ENCODE measurements around the gene SLC29A3. TPM values are rescaled to one million over a fixed set of nuclear protein-coding genes. Genes with fewer than 3 reads are reported as not detected.

SLC29A3 gene
- total RNA-seq, 2 donors from 2014 or later, result 3.2 to 5.9 TPM

DNA sequence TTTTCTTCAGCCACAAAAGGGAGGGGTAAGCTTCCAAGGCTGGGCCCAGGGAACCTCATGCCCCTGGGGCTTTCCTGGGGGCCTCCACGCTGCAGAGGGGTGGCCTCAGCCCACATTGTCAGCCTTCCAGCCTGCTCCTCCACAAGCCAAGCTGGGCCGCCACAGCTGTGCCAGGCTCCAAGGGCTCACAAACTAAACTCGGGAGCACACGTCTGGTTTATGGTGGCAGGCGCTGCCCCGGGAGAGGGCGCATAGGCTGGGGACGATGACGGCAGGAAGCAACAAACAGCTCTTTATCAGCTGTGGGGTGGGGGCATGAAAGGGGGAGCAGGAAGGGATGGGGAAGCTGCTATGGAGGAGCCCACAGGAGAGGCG is 71.4 kb downstream of the SLC29A3 start:
- no peak for ATAC-seq (ENCODE audit: insufficient number of reproducible peaks, low FRiP score, low read depth)
- no peaks in the 10 kb centered on the region for H3K27me3 ChIP-seq (replicated peaks; ENCODE audit: insufficient read depth)
- H3K9me3 ChIP-seq, result no peaks in the 10 kb centered on the region
- no peak for DNase-seq (ENCODE audit: low spot score)
- no peak overlapping the region for H3K27ac ChIP-seq
- no peak overlapping the region for H3K4me3 ChIP-seq
- TF ChIP-seq CTCF (IDR thresholded peaks at IDR 0.05), result no peak
- H3K4me1 ChIP-seq (ENCODE audit: control insufficient read depth in 1 of 2, low read depth in 2 of 2), result no peaks in the 10 kb centered on the region
- no peaks in the 10 kb centered on the region for H3K36me3 ChIP-seq

DNA sequence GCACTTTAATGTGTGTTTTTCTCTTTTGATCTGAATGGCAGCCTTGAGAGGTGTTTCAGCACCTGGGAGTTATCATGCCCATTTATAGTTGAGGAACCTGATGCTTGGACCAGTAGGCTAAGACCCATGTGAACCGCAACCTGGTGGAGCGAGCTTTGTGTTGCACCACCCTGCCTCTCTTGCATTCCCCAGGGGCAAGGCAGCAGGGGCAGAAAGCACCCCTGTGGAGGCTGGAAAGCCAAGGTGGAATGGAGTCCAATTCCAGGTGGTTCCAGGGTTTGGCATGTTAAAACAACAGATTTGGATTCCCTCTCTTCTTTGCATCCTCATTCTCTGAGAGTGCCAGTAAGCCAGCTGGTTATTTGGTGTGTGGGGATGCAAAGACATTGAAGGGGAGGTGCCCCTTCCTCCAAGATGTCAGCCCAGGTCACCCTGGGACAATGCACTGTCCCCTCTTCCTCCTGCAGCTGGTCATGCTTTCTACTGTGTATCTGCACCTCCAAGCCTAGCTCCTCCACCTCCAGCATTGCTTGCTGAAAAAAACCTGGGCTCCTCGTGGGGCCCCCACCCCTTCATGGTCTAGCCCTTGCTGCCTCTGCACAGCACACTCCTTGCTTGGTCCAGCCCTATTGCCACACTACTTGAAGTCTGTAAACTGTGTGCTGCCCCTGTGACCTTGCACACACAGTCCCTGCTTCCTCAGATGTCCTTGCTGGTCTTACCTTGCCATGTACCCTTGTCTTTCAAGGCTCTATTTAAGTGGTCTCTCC is 72.0 kb downstream of the SLC29A3 start:
- Histone ChIP-seq H3K27me3 (replicated peaks; ENCODE audit: insufficient read depth) (no peaks in the 10 kb centered on the region), H3K9me3 (no peaks in the 10 kb centered on the region), H3K36me3 (no peaks in the 10 kb centered on the region), H3K27ac (no peak overlapping the region), H3K4me1 (ENCODE audit: control insufficient read depth in 1 of 2, low read depth in 2 of 2) (no peaks in the 10 kb centered on the region), H3K4me3 (no peak overlapping the region)
- TF ChIP-seq CTCF (IDR thresholded peaks at IDR 0.05), result no peak
- DNase-seq (ENCODE audit: low spot score) (no peak), ATAC-seq (ENCODE audit: insufficient number of reproducible peaks, low FRiP score, low read depth) (no peak)

DNA sequence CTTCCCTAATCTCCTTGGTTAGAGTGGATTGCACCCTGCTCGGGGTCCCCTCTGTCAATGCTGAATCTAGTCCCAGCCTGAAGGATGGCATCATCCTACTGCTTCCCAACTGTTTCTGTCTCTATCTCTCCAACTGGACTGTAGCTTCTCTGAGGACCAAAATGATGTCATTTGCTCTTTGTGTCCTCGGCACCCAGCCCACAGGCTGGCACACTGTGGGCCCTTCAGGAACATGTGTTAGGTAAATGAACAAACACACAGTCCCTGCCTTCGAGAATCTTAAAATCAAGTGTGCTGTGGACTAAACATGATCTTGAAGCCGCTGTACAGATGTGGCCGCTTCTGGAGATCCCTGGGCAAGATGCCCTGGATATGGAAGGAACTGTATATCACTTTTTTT is 72.6 kb downstream of the SLC29A3 start:
- Histone ChIP-seq H3K4me3 (no peak overlapping the region), H3K4me1 (ENCODE audit: control insufficient read depth in 1 of 2, low read depth in 2 of 2) (no peaks in the 10 kb centered on the region), H3K27ac (no peak overlapping the region), H3K9me3 (no peaks in the 10 kb centered on the region), H3K36me3 (no peaks in the 10 kb centered on the region), H3K27me3 (replicated peaks; ENCODE audit: insufficient read depth) (no peaks in the 10 kb centered on the region)
- DNase-seq (ENCODE audit: low spot score), result no peak
- TF ChIP-seq CTCF (IDR thresholded peaks at IDR 0.05), result no peak
- no peak for ATAC-seq (ENCODE audit: insufficient number of reproducible peaks, low FRiP score, low read depth)

GRCh38 chr10:71392292-71392691 is 73.2 kb downstream of the SLC29A3 start:
- DNase-seq (ENCODE audit: low spot score), result no peak

More at GRCh38 chr10:71392292-71392691, 73.2 kb downstream of the SLC29A3 start:
- Histone ChIP-seq H3K36me3 (no peaks in the 10 kb centered on the region), H3K27ac (no peak overlapping the region), H3K27me3 (replicated peaks; ENCODE audit: insufficient read depth) (no peaks in the 10 kb centered on the region), H3K4me1 (ENCODE audit: control insufficient read depth in 1 of 2, low read depth in 2 of 2) (peaks cover under 1 to 2% of the 10 kb centered on the region in 2 donors), H3K9me3 (no peaks in the 10 kb centered on the region), H3K4me3 (no peak overlapping the region)
- TF ChIP-seq CTCF (IDR thresholded peaks at IDR 0.05), result no peak
- ATAC-seq (ENCODE audit: insufficient number of reproducible peaks, low FRiP score, low read depth), result no peak
